Neural cell (in vitro differentiated cells): ENCODE results near the gene CD70. TPM values are rescaled to one million over a fixed set of nuclear protein-coding genes. Genes with fewer than 3 reads are reported as not detected.
"Not testable (repeated sequence)": the region's sequence is repeated elsewhere in the genome, so short reads cannot be mapped to it uniquely, and the experiment has no call there.

ENCODE experiments used
- H2AFZ ChIP-seq: fragments of 200-600, 300-800 bp; sonication (generic), shearing (Covaris generic); 2 replicates; pipeline ENCODE4 v1.6.0; 2014; ENCODE audit warnings: low read depth, mild to moderate bottlenecking, antibody characterized with exemption, low read length, moderate library complexity
- H3F3A ChIP-seq: fragments of 200-600 bp; shearing (Covaris generic); 2 replicates; pipeline ENCODE4 v1.6.1; 2016; ENCODE audit warnings: mild to moderate bottlenecking, moderate library complexity, mixed read lengths, antibody characterized with exemption, low read length; ENCODE audit not compliant: insufficient read depth, poor library complexity, severe bottlenecking
- H3K27ac ChIP-seq: fragments of 200-600, 300-800 bp; sonication (generic), shearing (Covaris generic); 2 replicates; pipeline ENCODE4 v1.5.1; 2014; ENCODE audit warnings: mild to moderate bottlenecking, low read length, moderate library complexity
- H3K27me3 ChIP-seq: fragments of 300-800, 200-600 bp; sonication (generic), shearing (Covaris generic); 2 replicates; pipeline ENCODE4 v1.6.0; 2014; ENCODE audit warnings: mild to moderate bottlenecking, low read depth, low read length, moderate library complexity; ENCODE audit not compliant: insufficient read depth
- H3K36me3 ChIP-seq: fragments of 300-800, 200-600 bp; sonication (generic), shearing (Covaris generic); 2 replicates; pipeline ENCODE4 v1.5.1; 2014; ENCODE audit warnings: mild to moderate bottlenecking, antibody characterized with exemption, low read length, moderate library complexity; ENCODE audit not compliant: insufficient read depth
- H3K4me2 ChIP-seq: fragments of 300-800, 200-600 bp; sonication (generic), shearing (Covaris generic); 2 replicates; pipeline ENCODE4 v1.6.0; 2014; ENCODE audit warnings: mild to moderate bottlenecking, low read length
- H3K4me3 ChIP-seq: fragments of 300-800, 200-600 bp; sonication (generic), shearing (Covaris generic); 2 replicates; pipeline ENCODE4 v1.5.1; 2014; ENCODE audit warnings: mild to moderate bottlenecking, low read length, moderate library complexity
- H3K79me2 ChIP-seq: fragments of 200-600 bp; shearing (Covaris generic); replicated peaks from 2 replicates; pipeline ENCODE4 v1.6.0; 2014; ENCODE audit warnings: mild to moderate bottlenecking, low read length, moderate library complexity; ENCODE audit not compliant: insufficient read depth
- H3K9ac ChIP-seq: fragments of 300-800, 200-600 bp; sonication (generic), shearing (Covaris generic); 2 replicates; pipeline ENCODE4 v1.6.1; 2016; ENCODE audit warnings: mild to moderate bottlenecking, low read length, mixed read lengths
- H3K9me2 ChIP-seq: fragments of 200-600 bp; shearing (Covaris generic); 2 replicates; pipeline ENCODE4 v1.6.1; 2016; ENCODE audit warnings: mild to moderate bottlenecking, low read length, mixed read lengths; ENCODE audit not compliant: insufficient read depth
- H3K9me3 ChIP-seq: fragments of 200-600, 300-800 bp; sonication (generic), shearing (Covaris generic); 2 replicates; pipeline ENCODE4 v1.6.1; 2016; ENCODE audit warnings: mild to moderate bottlenecking, mixed run types, low read length, moderate library complexity, mixed read lengths
- H4K20me1 ChIP-seq: fragments of 200-600 bp; shearing (Covaris generic); 2 replicates; pipeline ENCODE4 v1.6.1; 2016; ENCODE audit warnings: mild to moderate bottlenecking, mixed run types; ENCODE audit not compliant: insufficient read depth
- CTCF ChIP-seq: fragments of 450-650 bp; IDR thresholded peaks from 2 replicates; pipeline ENCODE4 v1.5.1; 2014; ENCODE audit warnings: antibody characterized with exemption, mild to moderate bottlenecking, moderate library complexity; ENCODE audit not compliant: poor library complexity, severe bottlenecking
- EP300 ChIP-seq: fragments of 450-650 bp; conservative IDR thresholded peaks from 2 replicates; pipeline ENCODE4 v1.6.1; 2014; ENCODE audit warnings: antibody characterized with exemption, mild to moderate bottlenecking, moderate library complexity; ENCODE audit not compliant: poor library complexity, severe bottlenecking
- EZH2 ChIP-seq: fragments of 200-600, 300-800 bp; shearing (Covaris generic), sonication (generic); IDR thresholded peaks from 2 replicates; pipeline ENCODE4 v1.6.1; 2014; ENCODE audit warnings: antibody characterized with exemption, low read length, borderline replicate concordance, mild to moderate bottlenecking; ENCODE audit not compliant: insufficient read depth, poor library complexity, severe bottlenecking
- MXI1 ChIP-seq: fragments of 450-650 bp; conservative IDR thresholded peaks from 2 replicates; pipeline ENCODE4 v1.6.1; 2014; ENCODE audit warnings: antibody characterized with exemption, mild to moderate bottlenecking; ENCODE audit not compliant: poor library complexity, severe bottlenecking
- POLR2AphosphoS5 ChIP-seq: IDR thresholded peaks from 2 replicates; pipeline ENCODE4 v1.6.1; 2012
- RAD21 ChIP-seq: fragments of 450-650 bp; conservative IDR thresholded peaks from 2 replicates; pipeline ENCODE4 v1.6.1; 2014; ENCODE audit warnings: antibody characterized with exemption, mild to moderate bottlenecking, moderate library complexity
- REST ChIP-seq: IDR thresholded peaks from 2 replicates; pipeline ENCODE4 v1.6.1; 2012; ENCODE audit warnings: borderline replicate concordance
- SMC3 ChIP-seq: fragments of 450-650 bp; conservative IDR thresholded peaks from 2 replicates; pipeline ENCODE4 v1.6.1; 2014; ENCODE audit warnings: antibody characterized with exemption, mild to moderate bottlenecking, moderate library complexity; ENCODE audit not compliant: poor library complexity
- TAF1 ChIP-seq: IDR thresholded peaks from 2 replicates; pipeline ENCODE4 v1.6.1; 2012; ENCODE audit warnings: low read depth
- polyA plus RNA-seq: library from polyadenylated mRNA; depleted of rRNA; stranded (reverse); fragments of >200 nt; gene quantifications from 2 replicates; pipeline ENCODE4 v1.2.3, GENCODE V29; 2014

CD70 gene
- polyA plus RNA-seq, 1 donor from 2014 or later: not detected

- peaks cover 5% of the 10 kb centered on the region for H3K9me3 ChIP-seq
- no peaks in the 10 kb centered on the region for H3F3A ChIP-seq
- no peaks in the 10 kb centered on the region for H3K36me3 ChIP-seq
- no peak overlapping the region for H3K4me3 ChIP-seq
- TF ChIP-seq REST (no peak), MXI1 (no peak), EP300 (no peak), POLR2AphosphoS5 (no peak), RAD21 (no peak), EZH2 (no peak), CTCF (no peak), TAF1 (no peak), SMC3 (no peak)
- no peaks in the 10 kb centered on the region for H3K79me2 ChIP-seq
- no peak overlapping the region for H3K9ac ChIP-seq
- no peak overlapping the region for H2AFZ ChIP-seq
- H3K27me3 ChIP-seq: no peaks in the 10 kb centered on the region
- no peaks in the 10 kb centered on the region for H3K9me2 ChIP-seq
- no peak overlapping the region for H3K27ac ChIP-seq
- no peak overlapping the region for H3K4me2 ChIP-seq
- H4K20me1 ChIP-seq: no peaks in the 10 kb centered on the region
These were observed 22.1 kb downstream of the CD70 start for GRCh38 chr19:6568816-6569215.

- H3K9me2 ChIP-seq: no peaks in the 10 kb centered on the region
- H3K79me2 ChIP-seq: no peaks in the 10 kb centered on the region
- no peak overlapping the region for H3K27ac ChIP-seq
- no peak overlapping the region for H3K4me2 ChIP-seq
- TF ChIP-seq CTCF (no peak), POLR2AphosphoS5 (no peak), EP300 (no peak), MXI1 (no peak), REST (no peak), EZH2 (no peak), TAF1 (no peak), SMC3 (no peak), RAD21 (no peak)
- H3K9ac ChIP-seq: no peak overlapping the region
- H3F3A ChIP-seq: no peaks in the 10 kb centered on the region
- peaks cover 5% of the 10 kb centered on the region for H3K9me3 ChIP-seq
- no peaks in the 10 kb centered on the region for H4K20me1 ChIP-seq
- H2AFZ ChIP-seq: no peak overlapping the region
- no peaks in the 10 kb centered on the region for H3K36me3 ChIP-seq
- no peaks in the 10 kb centered on the region for H3K27me3 ChIP-seq
- no peak overlapping the region for H3K4me3 ChIP-seq
These were observed 22.9 kb downstream of the CD70 start for GRCh38 chr19:6568010-6568526.

- H3K9me3 ChIP-seq: not testable (repeated sequence)
These were observed 24.2 kb downstream of the CD70 start for GRCh38 chr19:6566727-6567126.

More at GRCh38 chr19:6566727-6567126, 24.2 kb downstream of the CD70 start:
- not testable (repeated sequence) for H3K4me2 ChIP-seq, H4K20me1 ChIP-seq, H3K9me2 ChIP-seq, H3K36me3 ChIP-seq, H2AFZ ChIP-seq, H3K27ac ChIP-seq, H3K4me3 ChIP-seq, H3K27me3 ChIP-seq, H3K79me2 ChIP-seq, H3F3A ChIP-seq, H3K9ac ChIP-seq
